Measurements from ENCODE around the gene SPTLC3. TPM values are rescaled to one million over a fixed set of nuclear protein-coding genes. Genes with fewer than 3 reads are reported as not detected.
A peak's percentile ranks its signal among the peaks of the same experiment; 100 is the strongest.

Gene SPTLC3
- total RNA-seq, 4 donors from 2014 or later = 9.2 to 17.1 (median 13.9) TPM

- Histone ChIP-seq H3K9me3 (no peaks in the 10 kb centered on the region), H3K36me3 (no peaks in the 10 kb centered on the region), H3K27me3 (no peaks in the 10 kb centered on the region), H3K4me1 (peaks cover 0 to 23% (median 0%) of the 10 kb centered on the region in 4 donors), H3K4me3 (no peak overlapping the region), H3K27ac (peak overlapping the region in 2 of 4 donors; percentile 74 to 79)
- DNase-seq (ENCODE audit: low spot score in 2 of 2) = peak in 1 of 2 donors; percentile 39
- TF ChIP-seq EP300 (IDR thresholded peaks at IDR 0.05) = peak; percentile 26 to 61
- TF ChIP-seq CTCF (IDR thresholded peaks at IDR 0.05) = no peak
- 15 to 21% methylated on average over 8 of the region's 8 CpGs for WGBS, 2 donors
These were observed 138.5 kb downstream of the SPTLC3 start for GRCh38 chr20:13147071-13147963.

DNA sequence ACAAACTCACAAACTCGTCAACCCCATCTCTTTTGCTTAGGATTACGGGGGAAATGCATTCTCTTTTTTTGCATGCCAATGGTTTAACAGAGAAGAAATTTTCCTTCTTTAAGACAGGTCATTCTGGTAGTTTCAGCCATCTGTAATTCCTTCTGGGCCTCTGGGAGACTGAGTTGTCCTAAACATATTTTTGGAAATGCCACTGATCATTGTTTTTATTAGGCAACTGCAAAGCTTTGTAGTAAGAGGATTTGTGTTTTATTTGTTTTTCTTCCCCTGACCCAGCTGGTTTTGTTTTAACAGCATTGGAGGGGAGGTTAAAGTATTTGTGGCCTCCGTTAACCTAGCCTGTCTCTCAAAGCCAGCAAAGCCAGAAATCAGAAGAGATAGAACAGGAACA, 139.2 kb downstream of the SPTLC3 start:
- DNase-seq (ENCODE audit: low spot score in 2 of 2) = no peak
- no peaks in the 10 kb centered on the region for H3K27me3 ChIP-seq
- TF ChIP-seq POLR2A (IDR thresholded peaks at IDR 0.05) (no peak), EP300 (IDR thresholded peaks at IDR 0.05) (no peak), CTCF (IDR thresholded peaks at IDR 0.05) (no peak)
- H3K4me3 ChIP-seq = no peak overlapping the region
- H3K36me3 ChIP-seq = no peaks in the 10 kb centered on the region
- 48 to 53% methylated on average over 3 of the region's 3 CpGs for WGBS, 2 donors
- H3K4me1 ChIP-seq = peaks cover 0 to 23% (median 0%) of the 10 kb centered on the region in 4 donors
- H3K9me3 ChIP-seq = no peaks in the 10 kb centered on the region
- peak overlapping the region in 1 of 4 donors; percentile 79 for H3K27ac ChIP-seq

DNA sequence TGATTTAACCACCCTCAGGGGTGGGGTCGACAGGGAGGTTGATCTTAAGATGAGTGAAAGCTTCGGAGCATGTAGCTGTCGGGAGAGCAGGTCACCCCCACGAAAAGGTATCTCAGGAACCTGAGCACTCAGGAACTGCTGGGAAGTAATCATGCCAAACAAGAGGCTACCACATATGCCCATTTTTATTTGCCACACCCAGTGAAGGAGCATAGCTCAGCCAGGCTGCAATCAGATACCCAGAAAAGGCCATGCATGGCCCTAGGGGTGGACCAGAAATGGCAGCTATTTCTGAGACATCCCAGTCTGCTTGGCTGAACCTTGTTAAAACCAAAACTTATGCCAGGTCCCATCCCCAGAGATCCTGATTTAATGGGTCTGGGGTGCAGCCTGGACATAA, 139.6 kb downstream of the SPTLC3 start:
- DNase-seq (ENCODE audit: low spot score in 2 of 2) = no peak
- no peaks in the 10 kb centered on the region for H3K36me3 ChIP-seq
- TF ChIP-seq POLR2A (IDR thresholded peaks at IDR 0.05) (no peak), CTCF (IDR thresholded peaks at IDR 0.05) (no peak), EP300 (IDR thresholded peaks at IDR 0.05) (no peak)
- H3K4me1 ChIP-seq = peaks cover 0 to 23% (median 0%) of the 10 kb centered on the region in 4 donors
- H3K27me3 ChIP-seq = no peaks in the 10 kb centered on the region
- H3K4me3 ChIP-seq = no peak overlapping the region
- peak overlapping the region in 1 of 4 donors; percentile 79 for H3K27ac ChIP-seq
- H3K9me3 ChIP-seq = no peaks in the 10 kb centered on the region
- 82 to 86% methylated on average over 4 of the region's 4 CpGs for WGBS, 2 donors

DNA sequence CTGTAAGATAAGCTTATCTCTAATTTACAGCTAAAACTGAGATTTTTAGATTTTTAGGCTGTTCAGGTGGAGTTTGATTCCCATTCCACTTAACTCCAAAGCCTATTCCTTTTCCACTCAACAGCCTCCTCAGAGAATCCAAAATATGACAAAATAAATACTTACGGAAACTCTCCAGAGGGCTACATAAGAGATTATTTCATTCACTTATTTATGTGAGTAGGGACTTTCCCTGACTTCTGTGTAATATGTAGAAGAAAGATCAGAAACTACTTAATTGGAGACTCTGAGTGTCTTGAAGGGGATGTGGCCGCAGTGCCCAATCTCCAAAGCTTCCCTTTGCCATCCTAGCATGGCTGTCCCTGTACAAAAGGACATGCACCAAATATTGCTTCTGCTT, 140.2 kb downstream of the SPTLC3 start:
- peaks cover 0 to under 1% (median 0%) of the 10 kb centered on the region in 3 donors for H3K36me3 ChIP-seq
- H3K27ac ChIP-seq = no peak overlapping the region
- TF ChIP-seq CTCF (IDR thresholded peaks at IDR 0.05) = no peak
- TF ChIP-seq POLR2A (IDR thresholded peaks at IDR 0.05) = no peak
- no peak for TF ChIP-seq EP300 (IDR thresholded peaks at IDR 0.05)
- peaks cover 0 to 23% (median 0%) of the 10 kb centered on the region in 4 donors for H3K4me1 ChIP-seq
- no peak for DNase-seq (ENCODE audit: low spot score in 2 of 2)
- WGBS, 2 donors = 90 to 97% methylated on average over 2 of the region's 2 CpGs
- no peaks in the 10 kb centered on the region for H3K9me3 ChIP-seq
- H3K4me3 ChIP-seq = no peak overlapping the region
- no peaks in the 10 kb centered on the region for H3K27me3 ChIP-seq

DNA sequence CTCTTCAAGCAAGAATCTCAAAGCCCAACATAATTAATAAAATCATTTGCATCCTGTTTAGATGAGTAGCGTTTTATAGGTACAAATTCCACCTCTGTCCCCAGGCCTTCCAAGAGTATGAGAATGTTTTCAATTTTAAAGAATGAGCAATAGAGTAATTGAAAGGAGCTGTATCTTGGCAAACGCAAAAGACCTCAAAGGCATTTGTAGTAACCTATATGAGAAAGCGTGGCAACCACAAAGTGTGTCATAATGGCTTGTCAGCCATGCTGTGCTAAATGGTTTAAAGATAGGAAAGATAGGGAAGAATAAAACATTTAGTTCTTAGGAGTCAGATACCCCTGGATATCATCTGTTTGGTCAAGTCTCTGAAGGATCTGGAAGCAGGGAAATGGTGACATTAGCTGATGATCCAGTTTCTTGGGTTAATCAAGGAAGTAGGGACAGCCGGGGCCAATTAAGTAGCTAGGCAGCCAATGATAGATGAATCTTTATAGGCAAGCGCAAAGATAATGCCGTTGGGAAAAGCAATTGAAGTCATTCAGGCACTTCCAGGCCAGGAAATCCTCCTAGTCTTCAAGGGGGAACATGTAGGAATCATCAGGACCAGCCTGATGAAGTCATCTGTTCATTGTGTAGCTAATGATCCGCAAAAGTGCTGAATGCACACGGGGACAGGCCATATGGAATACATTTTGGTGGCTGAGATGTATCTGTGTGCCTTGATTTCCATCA, 140.8 kb downstream of the SPTLC3 start:
- 75 to 82% methylated on average over 8 of the region's 8 CpGs for WGBS, 2 donors
- Histone ChIP-seq H3K4me1 (peaks cover 0 to 23% (median 0%) of the 10 kb centered on the region in 4 donors), H3K4me3 (no peak overlapping the region), H3K27ac (no peak overlapping the region), H3K9me3 (no peaks in the 10 kb centered on the region), H3K36me3 (peaks cover 0 to 5% (median 0%) of the 10 kb centered on the region in 3 donors), H3K27me3 (no peaks in the 10 kb centered on the region)
- no peak for DNase-seq (ENCODE audit: low spot score in 2 of 2)
- TF ChIP-seq EP300 (IDR thresholded peaks at IDR 0.05) (no peak), POLR2A (IDR thresholded peaks at IDR 0.05) (no peak), CTCF (IDR thresholded peaks at IDR 0.05) (no peak)

All from tibial nerve (tissue), 4 donors.